GM18951 (cell line): ENCODE results near the gene MARS2.

ENCODE experiments used
- POLR2A ChIP-seq: IDR thresholded peaks from 4 replicates; pipeline ENCODE4 v1.6.1; 2011; ENCODE audit warnings: mild to moderate bottlenecking; ENCODE audit not compliant: insufficient read length, insufficient read depth; ENCODE audit errors: extremely low read depth
- in situ Hi-C: fragments of 300-500 bp; cut with MboI; formaldehyde crosslinking; loops from one replicate; pipeline ENCODE4 v1.12.0; 2022; ENCODE audit warnings: low sequenced_read_pairs, mixed read lengths, inconsistent platforms; ENCODE audit not compliant: unreplicated experiment

Gene MARS2

GRCh38 chr2:197740200-197740599 lies 35.0 kb downstream of the MARS2 start:
- in situ Hi-C loops: no loop called here
- TF ChIP-seq POLR2A: no peak
